CD1c-positive myeloid dendritic cell (primary cell): ENCODE results near the gene FTCD.
"Not testable (repeated sequence)": the region's sequence is repeated elsewhere in the genome, so short reads cannot be mapped to it uniquely, and the experiment has no call there.

Experiments
- DNase-seq: peaks from one replicate; pipeline ENCODE4 v3.0.0-alpha.2; 2016; ENCODE audit errors: extremely low spot score

FTCD gene

DNA sequence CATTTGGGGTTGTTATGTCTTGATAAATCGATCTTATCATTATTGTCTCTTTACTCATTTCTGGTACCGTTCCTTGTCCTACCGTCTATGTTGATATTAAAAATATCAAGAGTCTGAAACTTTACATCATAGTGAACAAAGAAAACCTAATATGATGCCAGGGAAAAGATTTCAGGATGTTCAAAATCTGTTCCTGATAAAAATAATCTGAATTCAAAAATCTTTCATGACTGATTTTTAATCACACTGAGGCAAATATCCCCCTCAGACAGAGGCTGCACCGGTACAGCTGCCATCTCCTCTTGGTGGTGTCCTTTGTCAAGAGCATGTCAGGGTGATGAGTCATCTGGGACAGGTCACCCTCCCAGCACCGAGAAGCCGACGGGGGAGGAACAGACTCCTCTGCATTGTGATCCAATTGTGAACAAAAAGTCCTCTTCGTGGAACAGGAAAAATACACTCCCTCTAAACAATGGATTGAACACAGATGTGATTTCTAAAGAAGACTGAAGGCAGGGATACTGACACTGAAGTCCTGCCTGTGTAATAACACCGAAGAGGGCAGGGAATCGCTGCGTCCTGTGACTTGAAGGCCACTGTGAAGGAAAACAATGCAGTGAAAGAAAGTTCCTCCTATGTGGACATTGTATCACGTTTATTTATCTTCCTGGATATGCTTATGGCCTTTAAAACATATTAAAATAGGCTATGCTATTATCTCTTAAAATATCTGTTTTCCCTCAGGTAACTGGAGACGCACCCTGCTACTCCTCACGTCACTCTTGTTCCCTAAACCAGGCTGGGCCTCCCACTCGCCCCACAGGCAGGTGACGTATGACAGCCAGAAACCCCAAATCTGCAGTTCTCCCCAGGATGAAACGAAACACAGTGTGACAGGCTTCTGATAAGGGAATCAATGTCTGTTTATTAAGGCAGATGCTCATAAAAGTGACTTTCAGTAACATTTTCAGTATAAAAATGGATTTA lies 33.1 kb upstream of the FTCD start:
- peak; percentile 26 for DNase-seq

DNA sequence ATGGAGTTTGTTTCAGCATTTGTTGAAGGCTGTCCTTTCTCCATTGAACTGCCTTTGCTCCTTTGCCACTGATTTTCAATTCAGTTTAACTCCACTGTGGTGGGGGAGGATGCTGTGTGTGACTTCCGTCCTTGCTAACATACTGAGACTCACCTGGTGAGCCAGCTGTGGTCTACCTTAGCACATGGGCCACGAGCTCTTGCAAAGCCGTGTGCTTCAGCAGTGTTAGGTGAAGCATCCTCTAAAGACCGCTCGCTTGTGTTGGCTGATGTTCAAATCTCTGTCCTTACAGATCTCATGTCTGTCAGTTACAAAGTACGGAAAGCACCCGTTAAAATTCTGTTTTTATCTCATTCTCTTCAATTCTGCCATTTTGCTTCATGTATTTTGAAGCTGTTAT lies 32.4 kb upstream of the FTCD start:
- no peak for DNase-seq

DNA sequence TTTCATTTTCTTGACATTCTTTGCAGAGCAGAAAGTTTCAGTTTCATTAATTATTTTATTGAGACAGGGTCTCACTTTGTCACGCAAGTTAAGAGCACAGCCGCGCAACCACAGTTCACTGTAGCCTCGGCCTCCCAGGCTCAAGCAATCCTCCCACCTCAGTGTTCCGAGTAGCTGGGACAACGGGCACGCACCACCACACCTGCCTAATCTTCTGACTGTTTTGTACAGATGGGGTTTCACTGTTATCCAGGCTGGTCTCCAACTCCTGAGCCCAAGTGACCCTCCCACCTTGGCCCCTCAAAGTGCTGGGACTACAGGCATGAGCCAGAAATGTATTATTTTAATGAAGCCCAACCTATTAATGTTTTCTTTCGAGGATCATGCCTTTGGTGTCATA lies 31.9 kb upstream of the FTCD start:
- no peak for DNase-seq

DNA sequence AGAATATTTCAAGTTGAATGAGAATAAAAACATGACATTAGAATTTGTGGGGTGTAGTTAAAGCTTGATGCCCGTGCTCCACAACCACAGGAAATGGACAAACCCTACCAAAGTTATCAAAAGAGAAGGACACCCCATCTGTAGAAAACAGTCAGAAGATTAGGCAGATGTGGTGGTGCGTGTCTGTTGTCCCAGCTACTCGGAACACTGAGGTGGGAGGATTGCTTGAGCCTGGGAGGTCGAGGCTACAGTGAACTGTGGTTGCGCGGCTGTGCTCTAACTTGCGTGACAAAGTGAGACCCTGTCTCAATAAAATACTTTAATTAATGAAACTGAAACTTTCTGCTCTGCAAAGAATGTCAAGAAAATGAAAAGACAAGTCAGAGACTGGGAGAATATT lies 30.3 kb upstream of the FTCD start:
- no peak for DNase-seq

DNA sequence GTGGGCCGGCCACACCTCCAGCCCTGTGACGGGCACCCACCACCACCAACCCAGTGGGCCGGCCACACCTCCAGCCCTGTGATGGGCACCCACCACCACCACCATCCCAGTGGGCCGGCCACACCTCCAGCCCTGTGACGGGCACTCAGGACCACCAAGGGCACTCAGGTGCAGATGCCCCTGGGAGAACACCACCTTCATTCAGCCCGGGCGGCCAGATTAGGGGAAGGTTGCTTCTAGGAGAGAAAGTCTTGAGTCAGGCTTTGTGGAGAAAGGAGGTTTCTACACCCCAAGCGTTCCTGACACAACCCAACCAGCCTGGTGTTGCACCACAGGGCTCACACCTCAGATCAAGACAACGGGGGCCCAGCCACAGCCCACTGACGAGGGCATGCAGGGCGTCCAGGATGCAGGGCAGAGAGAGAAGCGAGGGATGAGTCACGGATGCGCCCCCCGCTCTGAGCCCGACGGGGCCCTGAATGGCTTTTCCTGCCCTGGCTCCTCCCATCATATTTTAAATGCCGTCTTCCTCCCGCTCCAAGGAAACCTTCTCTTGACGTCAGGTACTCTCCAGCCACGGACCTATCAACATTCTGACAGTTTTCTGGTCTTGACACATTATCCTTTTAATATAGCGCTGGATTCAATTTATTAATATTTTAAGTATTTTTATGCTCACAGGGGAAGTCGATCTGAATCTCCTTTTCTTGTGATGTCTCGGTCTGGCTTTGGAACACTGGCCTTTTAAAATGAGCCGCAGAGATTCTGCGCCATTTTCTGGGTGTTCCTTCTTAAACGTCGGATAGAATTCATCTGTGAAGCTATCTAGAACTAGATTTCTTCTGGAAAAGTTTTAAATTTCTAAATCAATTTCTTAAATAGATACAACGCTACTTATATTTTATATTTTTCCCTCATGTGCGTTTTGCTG lies 29.5 kb upstream of the FTCD start:
- peak; percentile 72 for DNase-seq

DNA sequence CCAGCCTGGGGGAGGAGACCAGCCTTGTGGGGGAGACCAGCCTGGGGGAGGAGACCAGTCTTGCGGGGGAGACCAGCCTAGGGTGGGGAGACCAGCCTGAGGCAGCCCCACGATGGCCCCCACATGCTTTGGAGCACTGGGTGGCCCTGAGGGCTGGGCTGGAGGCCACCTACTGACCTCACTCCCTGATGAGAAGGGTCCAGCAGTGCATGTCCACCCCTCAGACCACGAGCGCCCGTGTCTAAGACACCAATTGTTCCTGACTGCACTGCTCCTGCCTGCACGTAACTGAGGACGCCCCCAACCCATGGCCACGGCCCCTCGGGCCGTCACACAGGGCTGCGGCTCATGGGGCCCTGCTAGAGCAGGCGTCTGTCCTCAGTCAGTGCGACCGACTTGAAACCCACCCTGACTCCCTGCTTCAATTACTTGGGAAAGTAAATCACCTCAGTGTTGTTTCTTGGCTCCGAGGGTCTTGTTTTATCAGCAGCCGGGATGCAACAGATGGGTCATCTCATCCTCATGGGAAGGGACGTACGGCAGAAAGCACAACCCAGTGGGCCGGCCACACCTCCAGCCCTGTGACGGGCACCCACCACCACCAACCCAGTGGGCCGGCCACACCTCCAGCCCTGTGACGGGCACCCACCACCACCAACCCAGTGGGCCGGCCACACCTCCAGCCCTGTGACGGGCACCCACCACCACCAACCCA lies 28.7 kb upstream of the FTCD start, which contains the start of gene SPATC1L:
Gene SPATC1L, minus strand, starts transcription at position 550 of the 715 bp plus-strand sequence. CDS start 1,643 bp downstream, outside the sequence.
- peak; percentile 50 for DNase-seq

DNA sequence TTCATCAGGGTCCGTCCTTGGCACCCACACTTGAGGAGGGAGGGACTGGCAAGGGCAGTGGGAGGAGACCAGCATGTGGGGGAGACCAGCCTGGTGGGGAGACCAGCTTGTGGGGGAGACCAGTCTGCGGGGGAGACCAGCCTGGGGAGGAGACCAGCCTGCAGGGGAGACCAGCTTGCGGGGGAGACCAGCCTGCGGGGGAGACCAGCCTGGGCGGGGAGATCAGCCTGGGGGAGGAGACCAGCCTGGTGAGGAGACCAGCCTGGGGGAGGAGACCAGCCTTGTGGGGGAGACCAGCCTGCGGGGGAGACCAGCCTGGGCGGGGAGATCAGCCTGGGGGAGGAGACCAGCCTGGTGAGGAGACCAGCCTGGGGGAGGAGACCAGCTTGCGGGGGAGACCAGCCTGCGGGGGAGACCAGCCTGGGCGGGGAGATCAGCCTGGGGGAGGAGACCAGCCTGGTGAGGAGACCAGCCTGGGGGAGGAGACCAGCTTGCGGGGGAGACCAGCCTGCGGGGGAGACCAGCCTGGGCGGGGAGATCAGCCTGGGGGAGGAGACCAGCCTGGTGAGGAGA lies 28.0 kb upstream of the FTCD start:
- not testable (repeated sequence) for DNase-seq

DNA sequence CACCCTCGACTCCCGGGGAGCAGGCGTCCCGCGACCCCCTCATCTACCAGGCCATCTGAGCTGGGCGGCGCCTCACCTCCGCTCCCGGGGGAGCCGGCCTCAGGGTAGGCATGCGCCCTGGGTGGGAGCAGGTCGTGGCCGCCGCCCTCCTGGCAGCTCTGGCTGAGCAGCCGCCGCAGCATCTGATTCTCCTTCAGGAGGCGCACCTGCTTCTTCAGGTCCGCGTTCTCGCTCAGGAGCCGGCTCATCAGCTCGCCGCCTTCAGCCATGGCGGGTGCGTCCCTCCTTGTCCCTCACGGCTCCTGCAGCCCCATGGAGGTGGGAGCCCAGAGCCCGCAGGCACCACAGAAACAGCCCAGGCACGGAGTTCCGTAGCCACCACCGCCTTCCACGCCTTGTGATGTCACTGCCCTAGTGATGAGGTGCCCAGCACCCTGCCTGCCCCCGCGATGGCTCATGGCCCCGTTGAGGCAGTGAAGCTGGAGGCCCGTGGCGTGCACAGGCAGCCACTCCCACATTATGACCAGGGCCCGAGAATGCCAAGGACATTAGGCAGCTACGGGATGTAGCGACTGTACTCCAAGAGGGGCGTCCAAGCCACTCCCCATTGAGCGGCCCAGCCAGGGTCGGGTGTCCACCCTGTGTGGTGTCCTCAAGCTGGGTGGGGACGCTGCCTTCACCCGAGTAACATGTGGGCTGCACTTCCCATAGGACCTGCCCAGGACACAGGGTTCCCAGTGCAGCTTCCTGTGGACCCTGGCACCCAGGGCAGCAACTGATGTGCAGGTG lies 27.4 kb upstream of the FTCD start:
- no peak for DNase-seq

DNA sequence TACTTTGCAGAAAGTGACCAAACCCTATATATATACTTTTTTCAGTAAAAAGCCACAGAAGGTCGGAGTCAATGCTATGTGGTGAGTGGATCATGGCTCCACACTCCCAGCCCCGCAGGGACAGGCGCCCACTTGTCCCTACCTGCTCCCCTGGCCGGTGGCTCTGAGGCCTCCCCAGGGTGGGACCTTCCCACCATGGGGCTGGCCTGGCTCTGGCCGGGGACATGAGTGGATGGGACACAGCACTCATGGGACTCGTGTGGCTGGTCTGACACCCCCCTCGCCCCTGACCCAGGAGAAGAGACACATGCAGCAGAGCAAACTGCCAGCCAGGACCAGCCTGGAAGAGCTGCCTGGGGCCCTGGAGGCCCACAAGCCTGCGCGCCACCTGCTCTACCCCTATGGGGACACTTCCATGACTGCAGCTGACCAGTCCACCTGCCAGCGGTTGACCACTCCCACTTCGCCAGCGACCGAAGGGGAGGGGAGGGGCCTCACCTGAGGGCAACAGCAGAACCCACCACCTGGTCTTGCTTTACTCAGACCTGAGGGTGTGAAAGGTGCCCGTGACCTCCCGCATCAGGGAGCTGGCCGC lies 26.7 kb upstream of the FTCD start:
- DNase-seq = no peak

DNA sequence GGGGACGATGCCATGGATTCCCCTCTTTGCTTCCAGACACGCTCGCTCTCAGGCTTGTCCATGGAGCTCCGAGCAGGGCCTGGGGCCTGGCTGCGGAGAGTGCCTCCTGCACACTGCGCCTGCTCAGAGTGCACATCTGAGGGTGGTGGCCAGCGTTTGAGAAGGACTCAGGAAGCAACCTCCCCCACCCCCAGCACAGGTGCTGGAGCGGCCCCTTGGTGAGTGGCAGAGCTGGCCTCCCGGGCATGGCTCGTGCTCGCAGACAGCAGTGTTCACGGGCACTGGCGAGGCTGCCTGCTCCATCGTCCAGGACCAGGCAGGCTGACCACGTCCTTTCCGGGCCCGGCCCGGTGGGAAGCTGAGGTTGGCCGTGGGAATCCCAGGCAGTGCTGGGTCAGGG lies 26.1 kb upstream of the FTCD start:
- no peak for DNase-seq

DNA sequence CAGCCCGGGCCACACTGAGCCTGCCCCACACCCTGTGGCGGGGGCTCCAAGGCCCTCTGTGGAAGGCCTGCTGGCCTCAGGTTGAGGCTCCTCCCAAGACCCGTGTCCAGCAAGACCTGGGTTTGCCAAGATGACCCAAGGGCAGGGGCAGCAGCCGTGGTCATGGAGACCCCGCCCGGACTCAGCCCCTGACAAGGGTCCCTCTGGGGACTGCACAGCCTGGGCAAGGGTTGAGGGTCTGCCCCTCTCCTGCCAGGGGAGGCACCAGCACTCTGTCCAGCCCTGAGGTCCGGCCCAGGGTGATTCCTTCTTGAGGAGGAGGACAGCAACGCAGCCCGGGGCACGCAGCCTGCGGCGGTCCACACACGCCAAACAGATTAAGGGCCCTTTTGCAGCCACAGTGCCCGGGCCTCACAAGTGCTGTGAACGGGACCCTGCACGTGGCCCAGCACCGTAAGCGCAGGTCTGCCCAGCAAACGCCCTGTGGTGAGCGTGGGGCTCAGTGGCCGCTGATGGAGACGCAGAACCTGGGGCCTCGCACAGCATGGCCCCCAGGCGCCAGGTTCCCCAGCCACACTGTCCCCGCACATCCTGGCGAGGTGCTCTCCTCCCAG lies 25.5 kb upstream of the FTCD start:
- no peak for DNase-seq

DNA sequence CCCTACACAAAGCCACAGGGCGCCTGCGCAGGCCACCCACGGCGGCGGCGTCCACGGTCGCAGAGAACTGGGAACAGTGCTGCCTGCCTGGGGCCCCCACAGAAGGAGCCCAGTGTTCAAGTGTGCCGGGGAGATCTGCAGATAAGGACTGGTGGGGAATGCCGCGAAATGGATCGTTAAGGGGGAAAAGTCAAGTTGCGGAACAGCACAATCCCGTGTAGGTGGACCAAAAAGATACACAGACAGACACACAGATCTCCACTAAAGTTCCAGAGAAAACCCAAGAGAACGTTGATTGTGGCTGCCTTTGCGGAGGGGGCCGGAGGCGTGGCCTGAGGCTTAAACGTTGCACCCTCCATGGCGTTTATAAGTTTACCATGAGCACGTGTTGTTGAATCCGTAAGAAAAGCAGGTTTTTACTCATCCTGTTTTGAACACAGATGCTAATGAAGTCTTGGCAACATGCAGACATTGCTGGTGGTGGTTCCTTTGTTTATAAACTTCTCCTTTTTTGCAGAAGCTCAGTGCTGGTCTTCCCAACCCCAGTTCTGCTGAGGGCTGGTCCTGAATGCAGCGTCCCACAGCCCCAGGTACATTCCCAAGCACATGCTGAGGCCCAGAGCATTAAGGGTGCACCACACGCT lies 24.8 kb upstream of the FTCD start:
- peak; percentile 16 for DNase-seq

DNA sequence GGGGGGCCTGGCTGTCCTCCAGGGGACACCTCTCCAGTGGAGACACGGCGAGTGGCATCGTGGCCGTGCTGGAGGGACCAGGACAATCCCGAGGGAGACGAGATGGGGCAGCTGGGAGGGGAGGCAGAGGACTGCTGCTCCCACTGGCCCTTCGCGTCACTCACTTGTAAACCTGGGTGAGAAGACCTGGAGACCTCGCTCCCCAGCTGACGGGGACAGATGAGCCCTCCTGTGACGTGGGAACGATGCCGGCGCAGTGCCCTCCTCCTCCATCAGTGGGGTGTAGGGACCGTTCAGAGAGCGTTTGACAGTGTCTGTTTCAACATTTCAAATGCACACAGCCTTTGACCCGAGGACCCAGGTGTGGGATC lies 24.3 kb upstream of the FTCD start:
- no peak for DNase-seq

DNA sequence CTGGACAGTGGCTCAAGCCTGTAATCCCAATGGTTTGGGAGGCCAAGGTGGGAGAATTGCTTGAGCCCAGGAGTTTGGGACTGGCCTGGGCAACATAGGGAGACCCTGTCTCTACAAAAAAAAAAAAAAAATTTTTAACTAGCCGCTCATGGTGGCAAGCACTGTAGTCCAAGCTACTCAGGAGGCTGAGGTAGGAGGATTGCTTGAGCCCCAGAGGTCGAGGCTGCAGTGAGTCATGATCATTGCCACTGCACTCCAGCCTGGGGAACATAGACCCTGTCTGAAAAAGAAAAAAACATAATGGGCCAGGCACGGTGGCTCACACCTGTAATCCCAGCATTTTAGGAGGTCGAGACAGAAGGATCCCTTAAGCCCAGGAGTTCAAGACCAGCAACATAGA lies 23.6 kb upstream of the FTCD start:
- no peak for DNase-seq

DNA sequence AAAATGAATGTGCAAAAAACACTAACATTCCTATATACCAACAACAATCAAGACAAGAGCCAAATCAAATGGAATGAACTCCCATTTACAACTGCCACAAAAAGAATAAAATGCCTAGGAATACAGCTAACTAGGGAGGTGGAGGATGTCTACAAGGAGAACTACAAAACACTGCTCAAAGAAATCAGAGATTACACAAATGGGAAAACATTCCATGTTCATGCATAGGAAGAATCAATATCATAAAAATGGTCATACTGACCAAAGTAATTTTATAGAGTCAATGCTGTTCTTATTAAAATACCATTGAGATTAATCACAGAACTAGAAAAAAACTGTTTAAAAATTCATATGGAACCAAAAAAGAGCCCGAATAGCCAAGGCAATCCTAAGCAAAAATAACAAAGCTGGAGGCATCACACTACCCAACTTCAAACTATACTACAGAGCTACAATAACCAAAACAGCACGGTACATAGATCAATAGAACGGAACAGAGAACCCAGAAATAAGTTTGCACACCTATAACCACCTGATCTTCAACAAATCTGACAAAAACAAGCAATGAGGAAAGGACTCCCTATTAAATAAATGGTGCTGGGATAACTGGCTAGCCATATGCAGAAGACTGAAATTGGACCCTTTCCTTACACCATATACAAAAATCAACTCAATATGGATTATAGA lies 21.2 kb upstream of the FTCD start:
- not testable (repeated sequence) for DNase-seq

DNA sequence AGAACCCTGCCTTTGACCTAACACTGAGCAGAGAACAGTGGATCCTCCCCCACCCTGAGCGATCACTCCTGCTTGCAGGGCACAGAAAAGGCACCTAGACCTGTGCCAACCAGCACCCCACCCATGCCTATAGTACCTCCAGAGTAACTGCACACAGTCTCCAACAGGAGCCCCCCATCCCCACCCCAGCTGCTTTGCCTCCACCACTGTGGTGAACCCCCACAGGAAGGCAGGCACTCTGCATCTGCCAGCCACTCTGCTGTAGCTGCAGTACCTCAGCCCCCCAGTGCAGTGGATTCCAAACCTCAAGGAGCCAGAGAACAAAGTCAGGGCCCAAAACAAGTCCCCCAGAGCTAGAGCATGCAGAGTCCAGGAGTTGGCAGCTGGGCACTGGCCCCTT lies 18.2 kb upstream of the FTCD start:
- DNase-seq = no peak

DNA sequence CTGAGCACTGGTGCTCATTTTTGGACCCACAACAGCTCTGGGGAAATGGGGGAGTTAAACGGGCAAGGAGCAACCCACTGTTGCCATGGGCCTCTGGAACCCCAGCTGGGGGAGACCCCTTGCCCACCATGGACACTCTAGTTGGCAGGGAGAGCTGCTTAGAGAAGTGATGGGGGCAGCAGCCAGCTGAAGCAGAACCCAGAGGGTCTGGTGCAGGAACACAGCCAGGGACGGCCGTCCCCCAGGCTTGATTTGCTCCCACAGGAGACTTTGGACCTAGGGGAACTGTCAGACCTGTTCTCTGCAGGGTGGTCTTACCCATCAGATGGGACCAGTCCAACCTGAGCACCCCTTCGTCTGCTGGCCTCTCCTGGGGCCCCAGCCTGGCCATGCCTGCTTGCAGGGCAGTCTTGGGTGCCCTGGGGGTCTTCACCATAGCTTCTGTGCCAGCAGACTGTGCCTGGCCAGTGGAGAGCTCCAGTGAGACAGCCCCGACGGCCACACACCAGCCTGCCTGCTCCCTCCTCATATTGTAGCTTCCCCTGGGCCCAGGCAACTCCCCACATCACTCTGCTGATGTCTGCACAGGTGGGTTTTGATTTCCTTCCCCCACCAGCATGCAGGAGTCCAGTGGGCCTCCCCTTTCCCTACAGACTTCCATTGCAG lies 17.6 kb upstream of the FTCD start:
- no peak for DNase-seq
